Prostate gland (tissue), 2 donors: ENCODE measurements around the gene SHROOM3. TPM values are rescaled to one million over a fixed set of nuclear protein-coding genes. Genes with fewer than 3 reads are reported as not detected.
"Not testable (repeated sequence)": the region's sequence is repeated elsewhere in the genome, so short reads cannot be mapped to it uniquely, and the experiment has no call there.

ENCODE experiments used
- DNase-seq: peaks from one replicate; pipeline ENCODE4 v3.0.0-alpha.2; 2019; ENCODE audit warnings: low spot score
- H3K27ac ChIP-seq, 2 donors: fragments of 200-600 bp; sonication (generic); 2 replicates each; pipeline ENCODE4 v1.5.1; 2017 to 2019
- H3K27me3 ChIP-seq: fragments of 200-600 bp; sonication (generic); replicated peaks from 2 replicates; pipeline ENCODE4 v1.5.1; 2019; ENCODE audit not compliant: insufficient read depth
- H3K36me3 ChIP-seq, 2 donors: fragments of 200-600 bp; sonication (generic); 1 replicate in 1 of 2; 2 replicates in 1 of 2; pipeline versions ENCODE4 v1.5.1 to v1.8.1; 2017 to 2019
- H3K4me1 ChIP-seq: fragments of 200-600 bp; sonication (generic); replicated peaks from 2 replicates; pipeline ENCODE4 v1.5.1; 2019
- H3K4me3 ChIP-seq, 2 donors: fragments of 200-600 bp; sonication (generic); 2 replicates each; pipeline ENCODE4 v1.5.1; 2017 to 2019
- H3K9me3 ChIP-seq: fragments of 200-600 bp; sonication (generic); 2 replicates; pipeline ENCODE4 v1.5.1; 2017
- CTCF ChIP-seq, 4 experiments: fragments of 200-600 bp in 2 of 4; fragments of 450-650 bp in 2 of 4; sonication (generic) in 2 of 4; IDR thresholded peaks; 1 replicate in 3 of 4; 2 replicates in 1 of 4; pipeline ENCODE4 v1.5.1; 2016 to 2019; ENCODE audit warnings: antibody characterized with exemption in 4 of 4, mild to moderate bottlenecking in 2 of 4, moderate library complexity in 2 of 4
- POLR2A ChIP-seq: fragments of 450-650 bp; IDR thresholded peaks from one replicate; pipeline ENCODE4 v1.6.1; 2016; ENCODE audit warnings: antibody characterized with exemption, mild to moderate bottlenecking
- POLR2AphosphoS5 ChIP-seq: sonication (generic); formaldehyde crosslinking; IDR thresholded peaks from one replicate; pipeline ENCODE4 v1.6.1; 2017; ENCODE audit warnings: antibody characterized with exemption
- WGBS: methylation state at CpG from one replicate; pipeline ENCODE4 v1.1.5; 2018; 5-methylcytosine and 5-hydroxymethylcytosine counted together
- intact Hi-C: fragments of 100-400 bp; cut with DNase I; formaldehyde crosslinking; loops from one replicate; pipeline ENCODE4 v1.14.2; 2022
- total RNA-seq, 2 donors: library from RNA; depleted of rRNA; stranded (reverse); fragments of >200 nt; gene quantifications; one replicate each; pipeline ENCODE4 v1.1.0, GENCODE V29; 2016

Gene SHROOM3
- total RNA-seq, 2 donors from 2014 or later = 107 to 137 TPM

GRCh38 chr4:76718021-76718420 lies 283.0 kb downstream of the SHROOM3 start:
- no peaks in the 10 kb centered on the region for H3K27me3 ChIP-seq
- H3K27ac ChIP-seq = peak overlapping the region; percentile 28 to 53
- no peak overlapping the region for H3K4me3 ChIP-seq
- no peaks in the 10 kb centered on the region for H3K36me3 ChIP-seq
- DNase-seq = no peak
- WGBS = 25% methylated on average over 2 of the region's 2 CpGs
- intact Hi-C loops = no loop called here
- no peak for TF ChIP-seq POLR2A
- peak; percentile 34 for TF ChIP-seq POLR2AphosphoS5
- H3K4me1 ChIP-seq = peaks cover 6% of the 10 kb centered on the region
- no peaks in the 10 kb centered on the region for H3K9me3 ChIP-seq

- H3K4me3 ChIP-seq = no peak overlapping the region
- H3K36me3 ChIP-seq = no peaks in the 10 kb centered on the region
- no peaks in the 10 kb centered on the region for H3K27me3 ChIP-seq
- WGBS = 67% methylated on average over 1 of the region's 1 CpG
- H3K9me3 ChIP-seq = no peaks in the 10 kb centered on the region
- no peak for DNase-seq
- peaks cover 12% of the 10 kb centered on the region for H3K4me1 ChIP-seq
- TF ChIP-seq CTCF (IDR thresholded peaks at IDR 0.05) (no peak), POLR2AphosphoS5 (no peak)
- intact Hi-C loops = no loop called here
- H3K27ac ChIP-seq = peak overlapping the region in 1 of 2 donors; percentile 53
Observed at GRCh38 chr4:76718831-76719230, 283.8 kb downstream of the SHROOM3 start.

DNA sequence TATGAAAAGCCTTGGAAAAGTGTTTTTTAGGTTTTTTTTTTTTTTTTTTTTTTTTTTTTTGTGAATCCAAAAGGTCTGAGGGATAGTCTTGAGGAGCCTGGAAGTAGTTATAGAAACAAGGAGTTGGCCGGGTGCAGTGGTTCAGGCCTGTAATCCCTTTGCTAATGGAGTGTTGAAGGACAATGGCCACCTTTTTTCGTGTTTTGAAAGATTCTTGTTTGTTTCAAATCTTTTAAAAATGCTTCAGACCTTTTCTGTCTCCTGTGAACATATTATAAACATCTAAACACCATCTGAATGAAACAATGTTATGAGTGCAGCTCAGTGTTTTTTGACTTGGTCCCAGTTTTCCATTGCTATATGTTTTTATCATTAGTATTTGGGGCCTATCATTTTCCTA lies 285.1 kb downstream of the SHROOM3 start:
- DNase-seq = no peak
- no peak overlapping the region for H3K4me3 ChIP-seq
- WGBS = 91% methylated on average over 2 of the region's 2 CpGs
- no peaks in the 10 kb centered on the region for H3K27me3 ChIP-seq
- H3K36me3 ChIP-seq = no peaks in the 10 kb centered on the region
- H3K4me1 ChIP-seq = peaks cover 12% of the 10 kb centered on the region
- H3K27ac ChIP-seq = no peak overlapping the region
- TF ChIP-seq POLR2AphosphoS5 = no peak
- no peak for TF ChIP-seq CTCF (IDR thresholded peaks at IDR 0.05)
- TF ChIP-seq POLR2A = no peak
- no peaks in the 10 kb centered on the region for H3K9me3 ChIP-seq
- intact Hi-C loops = no loop called here

DNA sequence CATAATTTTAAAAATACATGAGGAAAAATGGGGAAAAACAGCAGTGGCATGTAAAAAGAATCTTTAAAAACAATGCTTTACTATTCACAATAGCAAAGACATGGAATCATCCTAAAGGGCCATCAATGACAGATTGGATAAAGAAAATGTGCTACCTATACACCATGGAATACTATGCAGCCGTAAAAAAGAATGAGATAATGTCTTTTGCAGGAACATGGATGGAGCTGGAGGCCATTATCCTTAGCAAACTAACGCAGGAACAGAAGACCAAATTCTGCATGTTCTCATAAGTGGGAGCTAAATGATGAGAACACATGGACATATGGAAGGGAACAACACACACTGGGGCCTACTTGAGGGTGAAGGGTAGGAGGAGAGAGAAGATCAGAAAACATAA lies 287.1 kb downstream of the SHROOM3 start:
- H3K27ac ChIP-seq, H3K27me3 ChIP-seq, H3K4me3 ChIP-seq, H3K9me3 ChIP-seq, intact Hi-C loops, DNase-seq, H3K36me3 ChIP-seq: not testable (repeated sequence)
- 67% methylated on average over 2 of the region's 2 CpGs for WGBS
- peaks cover 10% of the 10 kb centered on the region for H3K4me1 ChIP-seq

GRCh38 chr4:76722838-76723237 lies 287.8 kb downstream of the SHROOM3 start:
- WGBS = 89% methylated on average over 4 of the region's 4 CpGs
- Histone ChIP-seq H3K27ac (peak overlapping the region in 1 of 2 donors; percentile 47), H3K27me3 (no peaks in the 10 kb centered on the region), H3K4me3 (no peak overlapping the region), H3K36me3 (no peaks in the 10 kb centered on the region), H3K9me3 (no peaks in the 10 kb centered on the region), H3K4me1 (peaks cover 10% of the 10 kb centered on the region)
- intact Hi-C loops = no loop called here
- TF ChIP-seq POLR2AphosphoS5 (no peak), CTCF (IDR thresholded peaks at IDR 0.05) (no peak)
- no peak for DNase-seq

GRCh38 chr4:76723373-76723772 lies 288.3 kb downstream of the SHROOM3 start:
- Histone ChIP-seq H3K27me3 (no peaks in the 10 kb centered on the region), H3K36me3 (no peaks in the 10 kb centered on the region), H3K4me1 (peaks cover 10% of the 10 kb centered on the region), H3K4me3 (no peak overlapping the region), H3K9me3 (no peaks in the 10 kb centered on the region), H3K27ac (peak overlapping the region in 1 of 2 donors; percentile 47)
- no peak for DNase-seq
- intact Hi-C loops = no loop called here
- TF ChIP-seq CTCF (IDR thresholded peaks at IDR 0.05) = no peak
- no peak for TF ChIP-seq POLR2AphosphoS5
- TF ChIP-seq POLR2A = no peak
